T-helper 22 cell (primary cell): Measurements from ENCODE around the gene RNU1-3.
A peak's percentile ranks its signal among the peaks of the same experiment; 100 is the strongest.
"Not testable (repeated sequence)": the region's sequence is repeated elsewhere in the genome, so short reads cannot be mapped to it uniquely, and the experiment has no call there.

ENCODE experiments used
- DNase-seq: peaks from one replicate; pipeline ENCODE4 v3.0.0-alpha.2; 2020; ENCODE audit warnings: low read depth

Gene RNU1-3

DNA sequence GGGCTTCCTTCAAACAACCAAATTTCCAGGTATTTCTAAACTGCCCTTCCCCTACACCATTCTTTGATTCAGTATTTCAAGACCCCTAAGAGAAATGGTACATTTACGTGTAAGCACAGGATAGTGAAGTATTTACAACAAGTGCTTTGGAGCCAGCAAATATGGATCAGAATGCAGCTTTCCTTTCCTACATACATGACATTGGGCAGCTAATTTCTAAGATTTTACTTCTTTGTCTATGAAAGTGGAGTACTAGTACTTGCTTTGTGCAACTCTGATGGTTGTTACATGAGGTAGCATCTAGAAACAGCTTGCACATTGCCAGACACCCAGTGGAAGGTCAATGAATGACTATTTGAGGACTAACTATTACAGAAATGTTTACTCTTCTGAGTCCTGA, 15.2 kb downstream of the RNU1-3 start:
- DNase-seq, result not testable (repeated sequence)

GRCh38 chr1:16649960-16650359, 16.8 kb downstream of the RNU1-3 start:
- DNase-seq, result not testable (repeated sequence)

DNA sequence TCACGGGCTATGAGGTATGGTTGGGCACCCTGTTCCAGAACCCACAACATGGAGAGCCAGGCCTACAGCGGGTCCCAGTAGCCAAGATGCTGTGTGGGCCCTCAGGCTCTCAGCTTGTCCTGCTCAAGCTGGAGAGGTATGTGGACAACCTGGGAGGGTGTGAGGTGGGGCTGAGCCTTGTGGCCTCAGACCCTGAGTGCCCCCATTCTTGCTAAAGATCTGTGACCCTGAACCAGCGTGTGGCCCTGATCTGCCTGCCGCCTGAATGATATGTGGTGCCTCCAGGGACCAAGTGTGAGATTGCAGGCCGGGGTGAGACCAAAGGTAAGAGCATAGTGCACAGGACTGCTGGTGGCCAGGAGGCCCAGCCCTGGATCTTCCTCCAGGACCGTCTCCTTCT, 17.4 kb downstream of the RNU1-3 start:
- not testable (repeated sequence) for DNase-seq

GRCh38 chr1:16648756-16649155, 18.0 kb downstream of the RNU1-3 start:
- DNase-seq, result not testable (repeated sequence)

DNA sequence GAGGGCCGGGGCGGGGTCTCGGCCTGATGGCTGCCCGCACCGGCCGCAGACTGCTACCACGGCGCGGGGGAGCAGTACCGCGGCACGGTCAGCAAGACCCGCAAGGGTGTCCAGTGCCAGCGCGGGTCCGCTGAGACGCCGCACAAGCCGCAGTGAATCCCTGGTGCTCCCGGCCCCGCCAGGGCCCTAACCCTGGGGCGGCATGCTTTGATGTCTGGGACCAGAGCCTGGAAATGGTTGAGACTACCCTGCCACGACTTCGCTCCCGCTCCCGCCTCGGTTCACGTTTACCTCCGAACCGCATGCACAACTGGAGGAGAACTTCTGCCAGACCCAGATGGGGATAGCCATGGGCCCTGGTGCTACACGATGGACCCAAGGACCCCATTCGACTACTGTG, 18.5 kb downstream of the RNU1-3 start:
- not testable (repeated sequence) for DNase-seq

- not testable (repeated sequence) for DNase-seq
Measured at GRCh38 chr1:16647179-16648176, 19.3 kb downstream of the RNU1-3 start.

DNA sequence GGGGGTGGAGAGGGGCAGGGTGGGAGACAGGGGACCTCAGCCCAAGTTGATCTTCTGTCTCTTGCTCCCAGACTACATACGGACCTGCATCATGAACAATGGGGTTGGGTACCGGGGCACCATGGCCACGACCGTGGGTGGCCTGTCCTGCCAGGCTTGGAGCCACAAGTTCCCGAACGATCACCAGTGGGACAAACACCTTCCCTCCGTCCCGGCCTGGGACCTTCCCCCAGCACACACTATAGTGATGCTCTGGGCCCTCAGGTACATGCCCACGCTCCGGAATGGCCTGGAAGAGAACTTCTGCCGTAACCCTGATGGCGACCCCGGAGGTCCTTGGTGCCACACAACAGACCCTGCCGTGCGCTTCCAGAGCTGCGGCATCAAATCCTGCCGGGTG, 20.0 kb downstream of the RNU1-3 start:
- DNase-seq, result not testable (repeated sequence)

GRCh38 chr1:16646061-16646664, 20.6 kb downstream of the RNU1-3 start:
- not testable (repeated sequence) for DNase-seq

DNA sequence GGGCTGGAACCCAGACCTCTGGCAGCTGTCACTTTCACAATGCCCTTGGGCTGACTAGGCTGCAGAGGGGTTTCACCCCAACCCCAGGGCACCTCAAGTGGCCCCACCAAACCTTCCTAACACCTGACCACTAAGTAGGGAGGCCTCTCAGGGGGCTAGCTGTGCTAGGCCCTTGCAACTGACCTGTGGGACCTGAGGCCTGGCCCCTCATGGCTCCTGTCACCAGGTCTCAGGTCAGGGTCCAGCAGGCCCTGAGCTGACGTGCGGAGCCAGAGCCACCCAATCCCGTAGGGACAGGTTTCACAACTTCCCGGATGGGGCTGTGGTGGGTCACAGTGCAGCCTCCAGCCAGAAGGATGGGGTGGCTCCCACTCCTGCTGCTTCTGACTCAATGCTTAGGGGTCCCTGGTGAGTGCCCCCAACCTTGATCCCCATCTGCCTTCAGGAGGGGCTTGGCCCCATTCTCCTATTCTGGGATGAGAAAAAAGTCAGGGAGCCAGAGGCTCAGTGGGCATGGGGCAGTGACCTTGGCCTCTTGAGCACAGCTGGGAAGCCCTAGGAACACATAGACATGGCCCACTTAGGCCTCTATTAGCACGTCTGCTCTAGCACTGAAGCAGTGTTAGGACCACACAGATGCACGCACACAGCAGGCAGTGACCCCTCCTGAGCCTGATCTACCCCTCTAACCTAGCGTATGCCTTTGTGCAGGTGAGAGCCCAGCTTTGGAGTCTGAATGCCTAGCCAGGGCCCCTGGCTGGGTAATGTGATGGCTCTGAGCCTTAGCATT, 21.3 kb downstream of the RNU1-3 start:
- not testable (repeated sequence) for DNase-seq

DNA sequence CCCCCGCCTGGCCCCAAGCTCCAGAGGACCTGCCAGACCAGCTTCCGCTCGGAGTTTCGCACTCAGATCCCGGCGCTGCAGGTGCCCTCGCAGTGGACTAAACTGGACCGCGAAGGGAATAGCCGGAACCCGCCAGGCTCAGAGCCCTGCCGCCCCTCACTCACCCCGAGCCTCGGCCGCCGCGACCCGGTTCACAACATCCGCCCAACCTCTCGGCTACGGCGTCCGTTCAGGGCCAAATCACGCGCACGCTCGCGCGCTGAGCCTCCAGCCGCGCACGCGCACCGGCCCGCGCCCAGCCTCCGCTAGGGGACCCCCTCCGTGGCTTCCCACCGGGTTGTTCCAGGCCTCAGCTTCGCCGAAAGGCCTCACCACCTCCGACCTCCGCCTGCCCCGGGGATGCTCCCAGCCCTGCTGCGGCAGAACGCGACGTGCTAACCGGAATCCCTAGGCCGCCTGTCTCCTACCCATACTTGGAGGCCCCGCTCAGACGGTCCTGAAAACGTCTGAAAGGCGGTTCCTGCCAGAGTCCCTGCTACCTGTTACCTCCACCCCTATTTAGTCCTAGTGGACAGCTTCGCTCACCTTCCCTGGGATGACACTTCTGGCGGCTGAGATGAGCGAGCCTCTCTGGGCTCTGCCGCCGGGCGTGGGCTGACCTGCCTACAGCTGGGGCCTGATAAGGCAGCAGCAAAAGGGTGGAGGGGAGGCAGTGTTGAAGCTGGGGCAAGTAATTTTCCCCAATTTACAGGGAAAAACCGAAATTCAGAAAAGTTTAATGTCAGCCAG, 22.1 kb downstream of the RNU1-3 start:
- peak; percentile 92 for DNase-seq

DNA sequence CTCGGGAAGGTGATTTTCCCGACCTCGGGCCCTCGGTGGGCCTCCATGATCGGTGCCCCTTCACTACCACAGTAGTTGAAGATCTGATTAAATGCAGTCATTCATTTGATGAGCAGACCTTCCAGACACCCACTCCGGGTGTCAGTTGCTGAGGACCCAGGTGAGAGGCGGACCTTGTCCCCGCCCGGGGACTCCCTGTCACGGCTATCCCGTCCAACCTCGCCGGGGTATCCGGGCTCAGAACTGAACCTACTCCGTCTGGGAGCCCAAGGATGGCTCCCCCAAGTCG, 22.6 kb downstream of the RNU1-3 start:
- no peak for DNase-seq

GRCh38 chr1:16643476-16644192, 23.1 kb downstream of the RNU1-3 start:
- not testable (repeated sequence) for DNase-seq

GRCh38 chr1:16643001-16643411, 23.7 kb downstream of the RNU1-3 start:
- not testable (repeated sequence) for DNase-seq

- DNase-seq, result not testable (repeated sequence)
Measured at GRCh38 chr1:16642025-16642966, 24.5 kb downstream of the RNU1-3 start.

- not testable (repeated sequence) for DNase-seq
Measured at GRCh38 chr1:16641159-16641975, 25.4 kb downstream of the RNU1-3 start.

DNA sequence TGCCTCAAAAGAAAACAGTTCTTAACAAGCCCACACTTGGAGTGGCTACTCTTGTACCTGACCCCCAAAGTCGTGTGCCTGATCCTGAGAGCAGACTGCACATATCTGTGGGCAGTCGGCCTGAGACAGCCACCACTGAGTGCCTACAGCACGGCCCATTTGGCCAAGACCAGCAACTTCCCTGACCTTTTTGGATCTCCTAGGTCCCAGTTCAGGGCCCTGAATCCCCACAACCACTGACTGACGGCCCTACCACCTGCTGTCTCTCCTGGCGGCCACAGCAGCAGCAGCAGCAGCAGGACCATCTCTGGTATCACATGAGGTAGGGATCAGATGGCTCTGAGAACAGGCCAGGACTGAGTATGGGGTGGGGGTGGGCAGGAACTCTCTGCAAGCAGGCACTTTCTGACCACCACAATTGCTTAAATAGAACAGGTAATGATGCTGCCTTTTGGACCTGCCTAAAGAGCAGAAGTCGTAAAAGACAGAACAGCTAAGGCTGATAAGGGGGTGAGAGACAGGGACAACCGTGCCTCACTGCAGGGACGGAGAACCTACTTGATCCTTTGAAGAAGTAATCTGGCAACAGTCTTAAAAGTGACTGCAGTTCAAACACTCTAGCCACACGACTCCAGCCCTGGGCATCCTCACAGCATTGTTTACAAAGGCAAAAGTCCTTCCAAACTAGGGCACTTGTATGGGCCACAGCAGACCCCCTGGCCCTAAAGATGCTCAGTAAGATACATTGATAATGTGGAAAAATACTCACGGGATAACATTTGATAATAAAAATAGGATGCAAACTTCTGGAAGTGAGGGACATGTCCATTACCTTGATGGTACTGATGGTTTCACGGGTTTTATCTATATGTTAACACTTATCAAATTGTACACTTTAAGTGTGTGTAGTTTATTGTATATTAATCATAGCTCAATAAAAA, 27.4 kb downstream of the RNU1-3 start:
- not testable (repeated sequence) for DNase-seq

GRCh38 chr1:16637941-16638778, 28.6 kb downstream of the RNU1-3 start:
- DNase-seq, result not testable (repeated sequence)
